Vagina (tissue), 2 donors: ENCODE measurements around the gene SLC9A7.

Experiments
- CTCF ChIP-seq, 3 experiments: fragments of 450-650 bp in 2 of 3; fragments of 200-600 bp in 1 of 3; sonication (generic) in 1 of 3; IDR thresholded peaks; one replicate each; pipeline ENCODE4 v1.5.1; 2017 to 2019; ENCODE audit warnings: antibody characterized with exemption in 3 of 3, mild to moderate bottlenecking in 2 of 3, moderate library complexity in 2 of 3
- POLR2A ChIP-seq, 2 donors: fragments of 450-650 bp; IDR thresholded peaks; one replicate each; pipeline ENCODE4 v1.6.1; 2017; ENCODE audit warnings: antibody characterized with exemption in 2 of 2, mild to moderate bottlenecking in 2 of 2, moderate library complexity in 2 of 2
- POLR2AphosphoS5 ChIP-seq, 2 donors: sonication (generic); formaldehyde crosslinking; IDR thresholded peaks; one replicate each; pipeline ENCODE4 v1.9.0; 2017; ENCODE audit warnings: antibody characterized with exemption in 2 of 2, mild to moderate bottlenecking in 2 of 2, low read depth in 1 of 2; ENCODE audit not compliant: insufficient read depth in 1 of 2

- no peak for TF ChIP-seq CTCF (IDR thresholded peaks at IDR 0.05)
- TF ChIP-seq POLR2AphosphoS5 (IDR thresholded peaks at IDR 0.05; ENCODE audit: insufficient read depth in 1 of 2, low read depth in 1 of 2) = no peak
- TF ChIP-seq POLR2A (IDR thresholded peaks at IDR 0.05) = no peak
Measured at GRCh38 chrX:46653482-46653881, 105.4 kb downstream of the SLC9A7 start.
